GM21737 (cell line): Measurements from ENCODE around the gene SLC44A1.
A peak's percentile ranks its signal among the peaks of the same experiment; 100 is the strongest.

ENCODE experiments used
- ATAC-seq: cut with Tn5 transposase; IDR thresholded peaks from one replicate; pipeline ENCODE4 v1.9.1; 2021; ENCODE audit warnings: mild to moderate bottlenecking, moderate library complexity; ENCODE audit not compliant: unreplicated experiment

The SLC44A1 gene

DNA sequence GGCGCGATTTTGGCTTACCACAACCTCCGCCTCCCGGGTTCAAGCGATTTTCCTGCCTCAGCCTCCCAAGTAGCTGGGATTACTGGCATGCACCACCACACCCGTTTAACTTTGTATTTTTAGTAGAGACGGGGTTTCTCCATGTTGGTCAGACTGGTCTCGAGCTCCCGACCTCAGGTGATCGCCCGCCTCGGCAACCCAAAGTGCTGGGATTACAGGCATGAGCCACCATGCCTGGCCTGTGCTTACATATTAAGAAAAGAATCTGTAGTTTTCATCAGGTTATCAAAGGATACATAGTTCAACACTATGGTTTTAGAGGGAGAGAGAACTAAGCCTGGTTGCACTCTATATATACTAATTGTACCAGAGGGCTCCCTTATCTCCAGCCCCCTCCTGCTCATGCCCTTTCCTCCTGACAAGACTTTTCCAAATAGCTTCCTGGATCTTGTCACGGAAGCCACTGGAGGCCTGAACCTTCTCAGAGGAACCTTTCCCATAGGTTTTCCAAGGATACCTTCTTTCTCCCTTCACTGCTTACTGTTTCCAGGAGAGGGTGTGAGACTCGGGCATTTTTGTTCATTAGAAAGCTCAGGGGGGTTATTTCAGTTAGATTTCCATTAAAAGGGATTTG lies 53.1 kb downstream of the SLC44A1 start:
- no peak for ATAC-seq

DNA sequence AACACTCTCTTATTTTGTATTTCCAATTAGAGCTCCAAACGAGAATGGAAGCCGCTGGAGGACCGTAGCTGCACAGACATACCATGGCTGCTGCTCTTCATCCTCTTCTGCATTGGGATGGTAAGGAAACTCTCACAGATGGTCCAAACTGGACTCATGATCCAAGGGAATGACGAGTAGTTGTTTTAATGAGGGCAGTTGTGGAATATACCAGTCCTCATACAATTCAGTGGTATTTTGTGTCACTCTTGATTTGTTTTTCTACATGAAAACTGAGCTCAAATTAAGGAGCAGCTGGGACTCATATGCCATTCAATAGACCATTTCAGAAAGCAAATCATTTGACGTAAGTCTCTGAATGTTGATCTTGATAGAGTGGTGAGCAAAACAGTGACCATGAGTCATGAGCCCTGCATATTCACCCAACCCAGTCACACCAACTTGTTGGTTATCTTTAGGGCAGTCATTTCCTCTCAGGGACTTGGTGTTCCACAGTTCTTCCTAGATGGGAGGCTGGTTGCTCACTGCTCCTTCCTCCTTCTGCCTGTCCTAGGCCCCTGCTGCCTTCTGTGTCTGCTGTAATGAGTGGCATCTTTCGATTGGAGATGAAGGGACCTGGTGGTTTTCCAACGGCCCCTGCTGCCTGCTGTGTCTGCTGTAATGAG lies 54.9 kb downstream of the SLC44A1 start:
- no peak for ATAC-seq

DNA sequence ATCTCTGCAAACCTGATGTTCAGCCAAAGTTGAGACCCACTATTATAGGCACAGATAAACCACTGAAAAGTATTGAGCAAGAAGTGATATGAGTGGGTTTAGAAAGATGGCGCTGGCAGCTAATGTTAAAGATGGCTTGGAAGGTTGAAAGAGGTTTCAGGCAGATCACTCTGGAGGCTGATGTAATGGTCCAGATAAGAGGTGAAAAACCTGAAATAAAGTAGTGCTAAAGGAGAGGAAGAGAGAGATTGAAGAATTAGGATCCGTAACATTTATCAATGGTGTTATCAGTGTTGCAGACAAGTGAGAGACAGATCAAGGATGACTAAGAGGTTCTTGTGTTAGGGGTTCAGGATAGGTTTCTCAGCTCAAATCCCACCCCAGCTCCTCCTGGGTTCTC lies 58.3 kb downstream of the SLC44A1 start:
- no peak for ATAC-seq

DNA sequence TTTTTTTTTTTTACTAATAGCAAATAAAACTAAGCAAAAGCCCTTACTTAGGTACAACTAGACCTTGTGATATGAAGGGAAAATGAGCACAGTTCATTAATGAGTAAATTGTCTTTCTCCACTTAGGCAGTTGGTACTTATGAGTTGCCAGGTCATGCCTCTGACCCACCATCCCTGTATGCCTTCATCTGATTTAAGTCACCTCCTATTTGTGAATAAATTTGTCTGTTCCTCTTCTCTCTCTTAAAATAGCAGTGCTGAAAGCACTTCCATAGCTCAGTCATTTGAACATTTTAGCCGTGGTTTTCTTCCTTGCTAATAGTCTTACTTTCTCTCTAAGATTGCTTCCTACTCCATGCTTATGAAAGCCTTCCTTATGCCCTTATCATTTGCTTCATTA lies 61.4 kb downstream of the SLC44A1 start:
- no peak for ATAC-seq

DNA sequence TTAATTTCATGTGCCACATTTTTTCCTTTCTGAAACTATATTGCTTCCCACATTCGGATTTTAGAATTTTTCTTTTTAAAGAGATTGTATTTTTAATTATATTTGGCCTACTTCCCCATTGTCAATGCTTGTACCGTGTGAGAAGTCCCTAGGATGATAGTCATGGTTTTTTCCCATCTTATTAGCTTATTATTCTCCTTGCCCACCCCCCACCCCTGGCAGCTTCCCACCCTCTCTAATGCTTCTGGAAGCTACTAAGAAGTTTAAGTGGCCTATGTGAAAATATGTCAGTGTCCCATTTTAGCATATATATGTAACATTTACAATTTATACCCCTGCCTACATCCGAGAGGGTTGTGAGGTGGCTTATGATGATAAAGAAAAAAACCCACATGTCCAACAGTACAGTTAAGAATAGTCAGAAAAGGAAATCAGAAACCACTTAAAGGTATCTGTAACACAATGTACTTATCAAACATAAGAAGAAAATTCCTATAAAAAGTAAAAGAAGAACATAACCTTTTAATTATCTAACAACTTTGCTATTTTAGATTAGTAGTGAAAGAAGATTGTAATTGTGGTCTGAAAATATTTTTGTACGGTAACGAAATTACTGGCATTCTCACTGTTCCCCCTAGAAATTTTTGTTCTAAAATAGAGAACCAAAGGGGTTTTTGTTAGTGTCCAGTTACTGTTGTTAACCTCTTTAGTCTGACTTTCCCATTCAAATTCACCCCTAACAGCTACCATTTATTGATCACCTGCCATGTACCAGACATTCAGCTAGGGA lies 62.1 kb downstream of the SLC44A1 start:
- ATAC-seq = no peak

DNA sequence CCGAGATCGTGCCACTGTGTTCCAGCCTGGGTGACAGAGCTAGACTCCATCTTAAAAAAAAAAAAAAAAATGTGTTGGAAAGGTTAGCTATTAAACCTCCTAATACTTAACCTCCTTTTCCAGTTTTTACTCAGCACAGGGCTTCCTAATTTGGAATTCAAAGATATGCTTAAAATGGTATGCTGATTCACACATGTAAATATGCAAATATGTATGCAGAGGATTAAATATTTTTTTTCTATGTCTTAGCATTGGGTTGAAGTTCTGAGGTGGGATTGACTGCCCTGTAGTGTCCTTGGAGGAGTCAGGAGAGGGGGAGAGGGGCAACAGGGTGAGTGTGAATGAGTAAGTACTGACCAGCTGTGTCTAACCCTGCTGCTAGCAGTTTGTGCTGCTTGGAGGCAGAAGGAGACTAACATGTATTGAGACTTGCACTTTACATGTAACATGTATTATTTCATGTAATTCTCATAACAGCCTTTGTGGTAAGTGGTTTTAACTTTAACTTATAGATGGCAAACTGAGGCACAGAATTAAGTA lies 63.2 kb downstream of the SLC44A1 start:
- no peak for ATAC-seq

DNA sequence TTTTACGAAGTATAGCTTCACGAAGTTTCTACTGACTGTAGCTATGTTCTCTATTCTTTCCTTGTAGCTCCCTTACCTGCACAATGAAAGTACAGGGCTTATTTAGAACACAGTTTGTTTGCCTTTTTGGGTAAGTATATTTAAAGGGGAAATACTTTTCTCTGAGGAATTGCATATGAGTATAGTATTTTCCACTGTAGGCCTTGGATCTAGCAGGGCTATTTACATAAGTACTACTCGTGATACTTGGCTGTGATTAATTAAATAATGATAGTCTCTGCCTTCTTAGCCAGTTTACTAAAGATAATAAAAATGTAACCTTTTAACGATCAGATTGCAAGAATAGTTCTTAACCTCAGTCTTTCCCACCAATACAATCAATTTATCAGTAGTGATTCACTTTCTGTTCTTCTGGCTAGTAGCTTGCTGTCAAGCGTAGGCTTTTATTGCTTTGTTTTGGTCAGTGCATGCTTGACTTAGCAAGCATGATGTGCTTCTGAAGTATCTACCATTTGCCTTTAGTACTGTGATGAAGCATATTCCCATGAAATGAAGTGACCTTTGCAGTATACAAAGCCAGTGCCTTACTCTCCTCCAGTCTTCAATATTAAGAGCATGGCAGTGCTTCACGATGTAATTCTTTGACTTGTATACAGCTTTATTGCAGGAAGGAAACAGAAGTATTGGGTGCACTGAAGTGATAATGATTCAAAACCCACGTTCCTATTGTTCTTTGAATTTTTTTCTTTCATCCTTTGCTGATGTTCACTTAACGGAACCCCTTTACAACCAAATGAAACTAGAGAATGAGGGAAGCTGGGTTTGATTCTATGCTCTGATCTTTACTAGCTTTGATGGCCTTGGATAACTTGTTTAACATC lies 64.2 kb downstream of the SLC44A1 start:
- no peak for ATAC-seq

DNA sequence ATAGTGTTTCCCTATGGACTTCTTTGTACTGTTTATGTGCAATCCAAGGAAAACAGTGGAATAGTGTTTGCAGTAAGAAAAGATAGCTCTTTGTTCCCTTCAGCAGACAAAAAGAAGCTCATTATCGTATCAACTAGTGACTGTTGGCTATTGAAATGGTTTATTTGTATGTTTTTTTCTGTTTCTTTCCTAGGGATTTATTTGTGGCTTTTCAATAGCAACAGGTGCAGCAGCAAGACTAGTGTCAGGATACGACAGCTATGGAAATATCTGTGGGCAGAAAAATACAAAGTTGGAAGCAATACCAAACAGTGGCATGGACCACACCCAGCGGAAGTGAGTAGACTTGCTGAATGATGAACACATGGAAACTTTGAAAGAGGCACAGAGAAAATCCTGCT lies 65.1 kb downstream of the SLC44A1 start:
- no peak for ATAC-seq

DNA sequence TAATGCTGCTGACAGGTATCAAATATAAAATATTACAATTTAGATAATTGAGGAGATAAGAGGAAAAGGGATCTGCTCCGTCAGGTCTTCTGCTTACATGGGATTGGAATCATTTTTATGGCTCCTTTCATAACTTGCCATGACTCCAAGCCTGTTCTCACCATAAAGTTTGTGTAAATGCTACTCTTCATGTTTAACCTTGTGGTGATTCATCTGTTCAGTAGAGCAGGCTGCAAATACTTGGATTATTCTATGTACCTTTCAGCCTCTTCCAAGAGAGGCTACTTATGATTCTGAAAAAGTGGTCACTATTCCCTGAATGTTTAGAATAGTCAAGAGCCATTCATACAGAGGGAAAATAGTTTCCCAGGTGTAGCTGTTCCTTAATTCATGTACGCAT lies 66.9 kb downstream of the SLC44A1 start:
- ATAC-seq = no peak

DNA sequence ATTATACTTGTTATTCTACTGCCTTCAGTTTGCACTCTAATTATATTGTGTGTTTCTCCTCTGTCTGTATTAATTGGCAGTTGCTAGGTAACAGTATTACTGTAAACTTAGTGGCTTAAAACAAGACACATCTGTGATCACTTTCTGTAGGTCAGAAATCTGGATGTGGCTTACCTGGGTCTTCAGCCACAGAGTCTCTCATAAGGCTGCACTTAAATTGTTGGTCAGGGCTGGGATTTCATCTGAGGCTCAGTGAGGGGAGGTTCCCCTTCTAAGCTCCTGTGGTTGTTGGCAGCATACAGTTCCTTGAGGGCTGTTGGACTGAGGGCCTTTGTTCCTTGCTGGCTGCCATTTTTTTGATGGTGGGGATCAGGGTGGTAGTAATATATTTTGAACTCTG lies 68.8 kb downstream of the SLC44A1 start:
- ATAC-seq = no peak

DNA sequence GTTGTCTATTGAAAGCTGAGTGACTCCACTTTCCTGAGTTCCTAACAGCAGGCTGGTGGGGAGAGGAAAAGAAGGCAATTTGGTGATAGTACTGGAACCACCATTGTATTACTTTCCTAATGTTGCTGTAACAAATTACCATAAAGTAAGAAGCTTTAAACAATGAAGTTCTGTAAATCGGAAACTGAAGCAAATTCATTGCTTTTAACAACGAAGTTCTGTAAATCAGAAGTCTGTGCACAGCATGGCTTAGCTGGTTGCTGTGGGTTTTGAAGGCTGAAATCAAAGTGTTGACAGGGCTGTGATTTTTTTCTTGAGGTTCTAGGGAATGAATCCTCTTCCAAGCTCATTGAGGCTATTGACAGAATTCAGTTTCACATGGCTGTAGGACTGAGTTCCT lies 72.3 kb downstream of the SLC44A1 start:
- ATAC-seq = no peak

DNA sequence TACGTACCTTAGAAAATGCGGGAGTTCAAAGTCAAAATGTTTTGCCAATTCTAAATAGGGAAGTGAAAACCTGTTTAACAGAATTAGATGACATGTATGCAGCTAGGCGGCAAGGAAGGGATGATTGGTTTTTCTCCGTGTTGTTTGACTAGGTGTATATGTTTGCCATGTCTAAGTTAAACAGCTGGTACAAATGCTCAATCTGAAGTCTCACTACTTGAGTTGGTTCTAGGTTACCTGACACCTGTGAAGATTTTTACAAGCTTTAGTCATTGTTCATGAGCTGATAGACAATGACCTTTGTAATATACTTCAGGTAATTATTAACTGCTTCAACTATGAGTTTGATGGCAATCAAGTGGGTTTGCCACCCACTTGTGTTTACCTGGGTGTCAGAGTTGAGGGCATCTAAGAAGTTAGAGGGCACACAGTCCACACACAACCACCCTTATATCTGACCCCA lies 74.3 kb downstream of the SLC44A1 start:
- ATAC-seq = peak; percentile 77

DNA sequence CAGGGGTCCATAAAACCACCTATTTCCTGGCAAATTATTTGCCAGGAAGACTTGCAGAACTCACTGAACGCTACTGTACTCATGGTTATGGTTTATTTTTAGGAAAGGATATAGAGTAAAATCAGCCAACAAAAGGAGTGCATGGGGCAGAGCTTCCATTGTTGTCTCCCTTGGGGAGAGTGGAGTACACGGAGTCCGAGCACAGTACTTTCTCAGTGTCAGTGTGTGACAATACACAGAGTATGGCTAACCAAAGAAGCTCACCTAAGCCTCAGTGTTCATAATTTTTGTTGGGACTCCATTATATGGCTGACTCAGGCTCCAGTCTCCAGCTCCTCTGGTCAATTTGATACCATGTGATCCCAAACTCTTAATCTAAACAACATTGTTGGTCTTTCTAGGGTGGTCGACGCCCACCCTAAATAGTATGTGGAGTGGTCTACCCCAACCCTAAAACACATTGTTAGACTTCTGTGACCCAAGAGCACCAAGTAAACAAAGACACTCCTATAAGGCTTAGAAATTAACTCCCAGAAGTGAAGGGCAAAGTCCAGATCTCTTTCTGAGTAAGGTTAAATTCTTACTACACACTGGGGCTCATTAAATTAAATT lies 74.9 kb downstream of the SLC44A1 start:
- ATAC-seq = no peak

DNA sequence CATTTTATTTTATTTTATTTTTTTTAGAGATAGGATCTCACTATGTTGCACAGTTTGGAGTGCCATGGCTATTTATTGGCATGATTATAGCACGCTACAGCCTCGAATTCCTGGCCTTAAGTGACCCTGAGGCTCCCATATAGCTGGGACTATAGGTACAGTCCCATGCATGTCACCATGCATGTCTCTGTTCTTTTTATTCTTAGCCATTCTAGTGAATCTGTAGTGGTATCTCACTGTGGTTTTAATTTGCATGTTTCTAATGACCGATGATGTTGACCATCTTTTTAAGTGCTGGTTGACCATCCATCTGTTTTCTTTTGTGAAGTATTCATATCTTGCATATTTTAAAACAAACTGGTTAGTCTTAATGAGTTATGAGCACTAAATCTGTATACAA lies 76.1 kb downstream of the SLC44A1 start:
- ATAC-seq = peak; percentile 60

DNA sequence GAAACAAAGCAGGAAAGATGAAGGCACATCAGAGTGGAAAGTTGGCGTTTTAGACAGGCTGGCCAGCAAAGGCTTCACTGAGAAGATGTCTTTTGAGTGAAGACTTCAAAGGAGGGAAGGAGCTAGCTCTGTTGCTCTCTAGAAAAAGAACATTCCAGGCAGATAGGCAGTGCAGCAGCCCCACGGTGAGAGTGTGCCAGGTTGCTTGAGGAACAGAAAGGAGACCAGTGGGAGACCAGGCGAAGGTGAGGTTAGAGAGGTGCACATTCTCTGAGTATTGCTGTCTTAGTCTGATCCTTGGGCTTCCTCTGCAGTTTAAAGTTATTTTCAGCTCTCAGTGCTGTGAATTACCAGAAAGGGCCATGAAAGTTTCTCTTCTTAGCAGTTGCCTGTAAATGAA lies 83.8 kb downstream of the SLC44A1 start:
- ATAC-seq = no peak

DNA sequence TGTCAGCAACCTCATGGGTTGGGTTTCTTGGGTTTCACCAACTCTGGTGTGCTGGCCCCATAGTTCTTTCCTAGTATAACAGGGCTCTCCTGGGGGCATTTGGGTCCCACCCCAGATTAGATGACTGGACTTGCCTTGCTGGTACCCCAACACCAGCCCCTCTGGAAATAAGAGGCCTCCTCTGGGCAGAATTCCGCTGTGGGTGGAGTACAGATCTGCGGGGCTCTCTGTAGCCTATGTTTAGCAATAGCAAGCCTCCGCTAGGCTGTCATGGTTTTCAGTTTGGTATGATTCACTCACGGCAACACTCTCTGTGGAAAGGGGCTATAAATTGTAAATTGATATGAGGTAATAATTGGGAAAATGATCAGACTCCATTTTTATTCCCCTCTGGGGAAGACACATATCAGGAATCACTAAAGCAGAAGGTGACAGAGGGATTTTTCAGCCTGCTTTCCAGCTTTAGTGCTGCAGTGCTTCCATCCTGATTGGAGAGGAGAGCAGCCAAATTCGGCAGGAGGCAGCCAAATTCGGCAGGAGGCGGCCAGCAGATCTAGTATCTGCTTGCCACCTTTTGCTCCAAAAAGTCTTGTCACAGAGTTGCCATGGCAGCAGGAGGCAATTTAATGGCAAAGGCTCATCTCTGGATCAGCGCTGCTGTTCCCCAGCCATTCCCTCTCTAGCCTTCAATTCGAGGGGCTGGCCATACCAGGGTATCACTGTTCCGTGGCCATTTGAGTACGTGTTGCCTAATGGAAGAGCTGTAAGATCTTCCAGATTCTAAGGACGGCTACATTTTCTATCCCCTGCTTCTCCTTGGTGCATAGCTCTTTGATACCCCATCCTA lies 84.6 kb downstream of the SLC44A1 start:
- no peak for ATAC-seq

DNA sequence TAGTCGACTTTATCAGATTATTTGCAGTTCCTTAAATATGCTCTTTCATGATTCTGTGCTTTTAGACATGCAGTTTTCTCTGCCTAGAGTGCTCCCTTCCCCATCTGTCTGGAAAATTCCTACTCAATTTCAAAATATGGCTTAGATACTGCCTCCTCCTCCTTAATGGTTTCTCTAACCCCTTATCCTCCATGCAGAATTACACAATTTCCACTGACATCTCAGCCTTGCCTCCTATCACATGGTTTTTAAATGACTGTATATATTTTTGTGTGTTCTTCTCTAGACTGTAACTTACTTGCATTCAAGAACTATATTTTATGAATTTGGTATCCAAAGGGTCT lies 85.2 kb downstream of the SLC44A1 start:
- ATAC-seq = no peak

DNA sequence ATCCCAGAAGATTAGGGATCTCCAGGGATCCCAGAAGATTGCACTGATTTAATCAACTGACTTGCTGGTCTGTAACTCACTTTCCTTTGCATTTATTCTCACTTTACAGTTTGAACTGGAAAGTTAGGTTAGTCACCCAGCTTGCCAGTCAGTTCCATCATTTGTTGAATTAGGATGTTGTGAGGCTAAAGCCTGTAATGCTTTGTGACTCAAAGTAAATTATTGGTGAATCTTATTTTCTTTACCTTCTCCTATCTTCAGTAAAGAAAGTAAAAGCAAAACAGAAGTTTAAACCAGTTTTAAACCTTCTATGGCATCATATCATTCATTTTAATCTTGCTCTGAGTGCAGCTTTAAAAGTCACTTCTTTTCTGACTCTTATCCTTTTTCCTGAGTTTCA lies 85.8 kb downstream of the SLC44A1 start:
- ATAC-seq = no peak

DNA sequence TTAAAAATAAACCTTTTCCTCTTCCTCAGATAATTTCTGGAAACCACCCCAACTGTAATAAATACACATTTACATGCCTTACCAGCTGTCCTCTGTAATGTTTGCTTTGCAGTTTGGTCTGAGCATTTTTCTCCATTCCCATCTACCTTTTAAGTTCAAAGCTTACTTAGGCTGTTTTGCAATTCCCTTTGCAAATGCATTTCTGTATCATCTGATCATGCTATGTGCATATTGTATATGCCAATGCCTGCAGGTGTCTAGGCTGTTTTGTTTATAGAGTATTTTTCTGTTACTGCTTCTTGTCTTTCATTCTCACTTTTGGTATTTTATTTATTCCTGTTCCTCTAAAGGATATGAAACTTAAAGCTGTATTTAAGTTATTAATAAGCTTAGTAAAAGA lies 86.3 kb downstream of the SLC44A1 start:
- ATAC-seq = peak; percentile 48

DNA sequence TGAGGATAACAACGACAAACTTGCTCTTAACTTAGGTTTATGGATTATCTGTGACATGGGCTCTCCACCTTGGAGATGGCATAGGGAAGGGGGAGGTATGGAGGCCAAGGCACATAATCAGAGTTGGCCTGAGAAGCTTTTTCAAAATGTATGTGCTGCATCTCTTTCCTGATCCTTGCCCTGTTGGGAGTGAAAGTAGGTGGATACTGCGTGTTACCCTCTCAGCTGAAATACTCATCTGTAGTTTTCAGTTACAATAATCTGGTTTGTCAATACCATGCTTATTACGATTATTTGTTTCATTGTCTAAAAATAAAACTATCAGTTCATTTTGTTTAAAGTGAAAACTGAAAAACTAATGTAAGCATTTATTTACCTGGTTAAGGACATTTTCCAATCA lies 86.7 kb downstream of the SLC44A1 start:
- ATAC-seq = no peak
